Measurements from ENCODE around the gene OSBPL5.

DNA sequence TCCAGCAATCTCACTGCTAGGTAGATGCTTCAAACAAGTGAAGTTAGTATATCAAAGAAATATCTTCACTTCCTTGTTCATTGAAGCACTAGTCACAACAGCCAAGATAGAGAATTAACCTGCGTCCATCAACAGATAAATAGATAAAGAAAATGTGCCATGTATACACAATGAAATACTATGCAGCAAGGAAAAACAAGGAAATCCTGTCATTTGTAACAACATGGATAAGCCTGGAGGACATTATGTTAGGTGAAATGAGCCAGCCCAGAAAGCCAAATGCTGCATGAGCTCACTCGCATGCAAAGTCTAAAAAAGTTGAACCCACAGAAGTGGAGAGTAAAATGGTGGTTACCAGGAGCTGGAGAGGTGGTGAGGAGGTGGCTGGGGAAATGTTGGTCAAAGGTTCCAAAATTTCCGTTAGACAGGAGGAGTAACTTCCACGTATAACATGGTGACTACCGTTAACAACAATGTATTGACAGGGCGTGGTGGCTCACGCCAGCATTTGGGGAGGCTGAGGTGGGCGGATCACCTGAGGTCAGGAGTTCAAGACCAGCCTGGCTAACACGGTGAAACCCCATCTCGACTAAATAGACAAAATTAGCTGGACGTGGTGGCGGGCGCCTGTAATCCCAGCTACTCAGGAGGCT is 84.3 kb downstream of the OSBPL5 start:
- TF ChIP-seq TAF1 (IDR thresholded peaks at IDR 0.05; ENCODE audit: borderline replicate concordance, insufficient read depth, low read length) = no peak
- TF ChIP-seq SIN3A (IDR thresholded peaks at IDR 0.05; ENCODE audit: borderline replicate concordance, insufficient read depth, low read length) = no peak
- TF ChIP-seq POLR2AphosphoS5 (IDR thresholded peaks at IDR 0.05; ENCODE audit: low read depth, low read length) = no peak

All from PFSK-1 (cell line).